Cardiac muscle cell (in vitro differentiated cells and primary cell): ENCODE results near the gene LPIN1. TPM values are rescaled to one million over a fixed set of nuclear protein-coding genes. Genes with fewer than 3 reads are reported as not detected.

ENCODE experiments used
- DNase-seq, 2 donors: peaks; one replicate each; pipeline versions ENCODE4 v3.0.0 to v3.0.0-alpha.2; 2010 to 2017; ENCODE audit warnings: low read depth in 1 of 2, low spot score in 1 of 2
- H3K27ac ChIP-seq: fragments of 200-600 bp; sonication (generic); 2 replicates; pipeline ENCODE4 v1.5.1; 2016
- H3K27me3 ChIP-seq: fragments of 200-600 bp; sonication (generic); 2 replicates; pipeline ENCODE4 v1.6.0; 2016; ENCODE audit warnings: control low read depth
- H3K36me3 ChIP-seq: fragments of 200-600 bp; sonication (generic); 2 replicates; pipeline ENCODE4 v1.5.1; 2016; ENCODE audit warnings: control low read depth
- H3K4me1 ChIP-seq: fragments of 200-600 bp; sonication (generic); 2 replicates; pipeline ENCODE4 v1.8.1; 2017; ENCODE audit warnings: low read depth, mild to moderate bottlenecking, mixed run types
- H3K4me3 ChIP-seq: fragments of 200-600 bp; sonication (generic); 2 replicates; pipeline ENCODE4 v1.5.1; 2016; ENCODE audit warnings: mild to moderate bottlenecking
- H3K9me3 ChIP-seq: fragments of 200-600 bp; sonication (generic); 2 replicates; pipeline ENCODE4 v1.5.1; 2017; ENCODE audit warnings: low read depth, mild to moderate bottlenecking, control low read depth
- polyA plus RNA-seq: library from polyadenylated mRNA; unstranded; fragments of >200 nt; fragmentation: Nextera tagmentation; extraction: Ambion mirVana; gene quantifications from 2 replicates; pipeline ENCODE4 v1.2.1, GENCODE V29; 2016
- total RNA-seq: library from RNA; depleted of rRNA; stranded (reverse); fragments of >200 nt; gene quantifications from 2 replicates; pipeline ENCODE4 v1.2.3, GENCODE V29; 2016
- TF ChIP-seq, protein P1 (sequence below): IDR thresholded peaks from 2 replicates; pipeline ENCODE4 v1.5.1; 2012; ENCODE audit warnings: low read depth, mild to moderate bottlenecking, low read length

LPIN1 gene
- total and polyA plus RNA-seq, 2 experiments from 2014 or later = 47.0 to 58.3 TPM

DNA sequence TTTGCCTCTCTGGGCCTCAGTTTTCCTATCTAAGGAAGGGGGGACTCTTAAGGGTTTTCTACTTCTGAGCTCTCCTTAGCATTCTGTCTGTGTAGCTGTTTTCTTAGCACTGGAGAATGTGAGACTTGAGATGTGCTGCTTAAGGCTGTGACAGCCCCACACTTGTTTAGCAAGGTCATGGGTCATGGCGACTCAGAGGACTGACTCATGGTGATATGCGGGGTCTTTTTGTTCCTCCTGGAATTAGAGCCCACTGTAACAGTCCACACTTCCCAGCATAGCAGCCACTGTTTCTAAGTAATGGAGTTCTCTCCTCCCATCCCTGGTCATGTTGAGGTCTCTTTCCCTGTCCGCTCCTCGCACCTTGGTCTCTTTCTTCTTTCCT is 4.1 kb upstream of the LPIN1 start:
- TF ChIP-seq, protein P1, sequence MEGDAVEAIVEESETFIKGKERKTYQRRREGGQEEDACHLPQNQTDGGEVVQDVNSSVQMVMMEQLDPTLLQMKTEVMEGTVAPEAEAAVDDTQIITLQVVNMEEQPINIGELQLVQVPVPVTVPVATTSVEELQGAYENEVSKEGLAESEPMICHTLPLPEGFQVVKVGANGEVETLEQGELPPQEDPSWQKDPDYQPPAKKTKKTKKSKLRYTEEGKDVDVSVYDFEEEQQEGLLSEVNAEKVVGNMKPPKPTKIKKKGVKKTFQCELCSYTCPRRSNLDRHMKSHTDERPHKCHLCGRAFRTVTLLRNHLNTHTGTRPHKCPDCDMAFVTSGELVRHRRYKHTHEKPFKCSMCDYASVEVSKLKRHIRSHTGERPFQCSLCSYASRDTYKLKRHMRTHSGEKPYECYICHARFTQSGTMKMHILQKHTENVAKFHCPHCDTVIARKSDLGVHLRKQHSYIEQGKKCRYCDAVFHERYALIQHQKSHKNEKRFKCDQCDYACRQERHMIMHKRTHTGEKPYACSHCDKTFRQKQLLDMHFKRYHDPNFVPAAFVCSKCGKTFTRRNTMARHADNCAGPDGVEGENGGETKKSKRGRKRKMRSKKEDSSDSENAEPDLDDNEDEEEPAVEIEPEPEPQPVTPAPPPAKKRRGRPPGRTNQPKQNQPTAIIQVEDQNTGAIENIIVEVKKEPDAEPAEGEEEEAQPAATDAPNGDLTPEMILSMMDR = no peak
- Histone ChIP-seq H3K9me3 (no peaks in the 10 kb centered on the region), H3K27ac (no peak overlapping the region)

DNA sequence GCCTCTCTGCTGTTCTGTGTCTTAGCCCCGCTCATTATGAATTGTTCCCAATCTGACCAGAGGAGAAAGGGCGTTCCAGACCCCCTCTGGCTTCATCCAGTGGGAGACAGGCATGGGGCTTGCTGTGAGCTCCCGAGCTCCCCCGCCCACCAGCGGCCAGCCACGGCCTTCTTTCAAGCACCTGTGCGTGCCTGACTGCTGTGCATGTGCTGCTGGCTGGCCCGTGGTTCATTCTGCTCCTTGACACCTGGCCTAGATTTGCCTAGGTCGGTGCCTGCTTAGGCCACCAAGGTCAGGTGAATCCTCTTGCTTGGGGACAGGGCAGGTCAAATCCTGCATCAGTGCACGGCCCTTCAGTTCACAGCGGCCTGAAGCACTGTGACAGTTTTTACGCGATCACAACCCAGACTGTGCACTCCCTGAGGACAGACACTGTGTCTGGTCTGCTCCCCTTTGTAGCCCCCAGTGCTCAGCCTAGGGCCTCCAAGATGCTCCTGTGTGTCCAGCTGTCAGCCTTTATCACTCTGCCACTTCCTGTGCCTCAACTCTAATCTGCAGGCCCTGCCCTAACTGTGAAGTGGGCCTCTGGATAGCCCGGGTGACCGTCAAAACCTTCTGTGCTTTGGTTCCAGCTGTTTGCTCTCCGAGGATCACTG is 3.6 kb upstream of the LPIN1 start:
- DNase-seq = no peak
- TF ChIP-seq, protein P1 = no peak
- peak overlapping the region; percentile 71 for H3K27ac ChIP-seq
- H3K9me3 ChIP-seq = no peaks in the 10 kb centered on the region
- H3K27me3 ChIP-seq = no peaks in the 10 kb centered on the region
- no peak overlapping the region for H3K4me3 ChIP-seq
- no peaks in the 10 kb centered on the region for H3K36me3 ChIP-seq
- H3K4me1 ChIP-seq = peaks cover 33% of the 10 kb centered on the region

More for the DNA sequence above, 4.1 kb upstream of the LPIN1 start:
- H3K36me3 ChIP-seq = no peaks in the 10 kb centered on the region
- no peaks in the 10 kb centered on the region for H3K27me3 ChIP-seq
- no peak for DNase-seq
- peaks cover 29% of the 10 kb centered on the region for H3K4me1 ChIP-seq
- H3K4me3 ChIP-seq = no peak overlapping the region

DNA sequence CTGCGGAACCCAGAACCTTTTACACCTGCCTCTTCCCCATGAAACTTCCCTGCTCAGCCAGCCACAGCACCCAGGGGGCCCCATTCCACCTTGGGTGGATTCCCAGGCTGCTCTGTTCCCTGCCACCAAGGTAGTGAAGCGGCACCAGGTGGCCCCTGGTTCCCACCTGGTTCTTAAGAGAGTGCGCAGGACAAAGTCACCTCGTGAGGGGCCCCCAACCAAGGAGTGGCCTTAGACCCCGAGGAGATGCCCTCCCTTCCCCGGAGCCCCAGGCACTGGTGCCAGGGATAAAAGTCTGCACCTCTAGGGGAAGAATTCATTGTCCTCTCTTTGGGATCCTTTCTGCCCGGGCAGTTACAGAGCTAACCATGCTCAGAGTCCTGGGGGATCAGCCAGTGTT is 3.1 kb upstream of the LPIN1 start:
- H3K4me1 ChIP-seq = peaks cover 38% of the 10 kb centered on the region
- H3K27me3 ChIP-seq = no peaks in the 10 kb centered on the region
- TF ChIP-seq, protein P1 = no peak
- H3K36me3 ChIP-seq = no peaks in the 10 kb centered on the region
- peak overlapping the region; percentile 71 for H3K27ac ChIP-seq
- no peak overlapping the region for H3K4me3 ChIP-seq
- H3K9me3 ChIP-seq = no peaks in the 10 kb centered on the region
- no peak for DNase-seq

DNA sequence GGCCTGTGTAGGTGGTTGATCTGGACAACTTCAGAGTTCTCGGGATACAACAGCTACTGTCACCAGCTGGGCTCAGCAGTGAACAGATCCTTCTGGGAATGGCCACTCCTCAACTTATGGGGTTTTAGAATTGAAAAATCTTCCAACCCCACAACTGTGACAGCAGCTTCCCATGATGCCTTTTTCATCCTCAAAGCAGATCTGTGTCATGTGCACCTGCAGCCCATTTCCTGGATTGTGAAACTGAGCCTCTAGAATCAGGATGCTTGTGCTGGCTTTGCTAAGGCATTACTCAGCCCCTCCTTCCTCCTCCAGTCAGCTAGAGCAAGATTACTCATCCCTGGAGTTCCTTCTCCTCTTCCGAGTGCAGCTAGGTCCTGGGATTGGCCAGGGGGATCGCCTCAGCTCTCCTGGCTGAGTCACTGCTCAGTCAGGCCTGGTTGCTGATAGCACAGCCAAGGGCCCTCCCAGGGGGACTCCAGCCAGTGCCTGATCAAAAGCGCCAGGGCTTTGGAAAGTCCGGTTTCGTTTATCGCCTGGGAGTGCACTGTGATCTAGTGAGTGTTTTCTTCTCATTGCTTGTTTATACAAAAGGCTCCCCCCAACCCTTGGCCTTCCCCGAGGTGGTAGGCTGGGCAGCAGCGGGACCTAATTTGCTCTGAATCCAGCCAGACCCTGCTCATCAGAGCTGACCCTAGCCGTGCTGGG is 2.4 kb upstream of the LPIN1 start:
- no peaks in the 10 kb centered on the region for H3K36me3 ChIP-seq
- peak; percentile 90 to 100 for DNase-seq
- H3K9me3 ChIP-seq = no peaks in the 10 kb centered on the region
- H3K27me3 ChIP-seq = no peaks in the 10 kb centered on the region
- TF ChIP-seq, protein P1 = no peak
- no peak overlapping the region for H3K4me3 ChIP-seq
- H3K4me1 ChIP-seq = peaks cover 38% of the 10 kb centered on the region
- peak overlapping the region; percentile 71 for H3K27ac ChIP-seq

DNA sequence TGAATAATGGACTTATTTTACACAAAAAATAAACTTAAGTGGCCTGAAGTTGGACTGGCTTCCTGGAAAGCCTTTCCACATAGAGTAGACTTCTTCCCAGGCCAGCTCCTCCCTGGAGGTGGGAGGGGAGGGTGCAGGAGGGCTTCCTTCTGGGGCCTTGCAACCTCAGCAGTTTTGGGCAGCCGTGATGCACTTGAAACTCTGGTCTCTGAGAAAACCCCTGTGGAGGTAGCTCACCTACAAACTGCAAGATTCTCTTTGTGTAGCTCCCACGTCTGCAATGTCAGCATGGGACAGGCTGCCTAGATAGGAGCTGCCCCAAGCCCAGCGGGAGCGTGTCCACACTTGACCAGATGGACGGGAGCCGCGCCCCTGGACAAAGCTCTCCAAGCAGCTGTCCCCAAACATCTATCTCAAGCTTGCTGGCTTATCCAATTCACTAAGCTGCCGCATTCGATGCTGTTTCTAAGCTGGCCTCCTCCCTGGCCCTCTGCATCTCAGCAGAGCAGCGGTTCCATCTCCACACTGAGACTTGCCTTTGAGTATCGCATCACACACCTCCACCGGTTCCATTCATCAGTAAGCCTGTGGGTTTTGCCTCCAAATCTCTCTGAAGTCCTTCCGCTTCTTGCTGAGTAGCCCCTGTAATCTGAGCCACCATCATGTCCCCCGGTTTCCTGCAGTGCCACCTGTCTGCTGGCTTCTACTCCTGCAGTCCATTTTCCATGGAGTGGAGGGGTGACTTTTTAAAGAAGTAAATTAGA is 1.6 kb upstream of the LPIN1 start:
- TF ChIP-seq, protein P1 = peak; percentile 39
- peak; percentile 52 to 62 for DNase-seq
- Histone ChIP-seq H3K4me3 (no peak overlapping the region), H3K27ac (peak overlapping the region; percentile 71), H3K9me3 (no peaks in the 10 kb centered on the region), H3K27me3 (no peaks in the 10 kb centered on the region), H3K4me1 (peaks cover 43% of the 10 kb centered on the region), H3K36me3 (no peaks in the 10 kb centered on the region)
